ENCODE results near the gene PPP2R5B.

The PPP2R5B gene

GRCh38 chr11:64930340-64930739 lies 5.9 kb downstream of the PPP2R5B start:
- in situ Hi-C loops (cut with HindIII; ENCODE audit: low pct_ligation_motif_present, low sequenced_read_pairs) = no loop called here
- H3K36me3 ChIP-seq (replicated peaks) = peaks cover 68% of the 10 kb centered on the region
- no peak overlapping the region for H3K4me3 ChIP-seq (ENCODE audit: low read depth, low read length)
- TF ChIP-seq CTCF (IDR thresholded peaks at IDR 0.05; ENCODE audit: low read depth, low read length, missing control alignments) = no peak
- no peaks in the 10 kb centered on the region for H3K27me3 ChIP-seq (replicated peaks)
- no peak for DNase-seq
- H3K27ac ChIP-seq = no peak overlapping the region

GRCh38 chr11:64931290-64931689 lies 6.8 kb downstream of the PPP2R5B start:
- in situ Hi-C loops (cut with HindIII; ENCODE audit: low pct_ligation_motif_present, low sequenced_read_pairs) = no loop called here
- no peak for TF ChIP-seq CTCF (IDR thresholded peaks at IDR 0.05; ENCODE audit: low read depth, low read length, missing control alignments)
- H3K4me3 ChIP-seq (ENCODE audit: low read depth, low read length) = no peak overlapping the region
- peaks cover 68% of the 10 kb centered on the region for H3K36me3 ChIP-seq (replicated peaks)
- DNase-seq = no peak
- no peak overlapping the region for H3K27ac ChIP-seq
- no peaks in the 10 kb centered on the region for H3K27me3 ChIP-seq (replicated peaks)

- in situ Hi-C loops (cut with HindIII; ENCODE audit: low pct_ligation_motif_present, low sequenced_read_pairs) = no loop called here
- Histone ChIP-seq H3K36me3 (replicated peaks) (peaks cover 61% of the 10 kb centered on the region), H3K4me3 (ENCODE audit: low read depth, low read length) (no peak overlapping the region), H3K27ac (no peak overlapping the region), H3K27me3 (replicated peaks) (no peaks in the 10 kb centered on the region)
- DNase-seq = no peak
- TF ChIP-seq CTCF (IDR thresholded peaks at IDR 0.05; ENCODE audit: low read depth, low read length, missing control alignments) = no peak
Observed at GRCh38 chr11:64932324-64932723, 7.8 kb downstream of the PPP2R5B start.

- Histone ChIP-seq H3K27me3 (replicated peaks) (no peaks in the 10 kb centered on the region), H3K27ac (no peak overlapping the region), H3K4me3 (ENCODE audit: low read depth, low read length) (no peak overlapping the region), H3K36me3 (replicated peaks) (peaks cover 56% of the 10 kb centered on the region)
- no peak for DNase-seq
- in situ Hi-C loops (cut with HindIII; ENCODE audit: low pct_ligation_motif_present, low sequenced_read_pairs) = no loop called here
- TF ChIP-seq CTCF (IDR thresholded peaks at IDR 0.05; ENCODE audit: low read depth, low read length, missing control alignments) = no peak
Observed at GRCh38 chr11:64933213-64933934, 8.9 kb downstream of the PPP2R5B start.

GRCh38 chr11:64933935-64934681 lies 9.6 kb downstream of the PPP2R5B start:
- no peak for DNase-seq
- Histone ChIP-seq H3K27me3 (replicated peaks) (no peaks in the 10 kb centered on the region), H3K4me3 (ENCODE audit: low read depth, low read length) (no peak overlapping the region), H3K36me3 (replicated peaks) (peaks cover 54% of the 10 kb centered on the region), H3K27ac (no peak overlapping the region)
- TF ChIP-seq CTCF (IDR thresholded peaks at IDR 0.05; ENCODE audit: low read depth, low read length, missing control alignments) = no peak
- in situ Hi-C loops (cut with HindIII; ENCODE audit: low pct_ligation_motif_present, low sequenced_read_pairs) = no loop called here

Measured in brain microvascular endothelial cell (primary cell).